ENCODE measurements around the gene AP4B1. TPM values are rescaled to one million over a fixed set of nuclear protein-coding genes. Genes with fewer than 3 reads are reported as not detected.

The AP4B1 gene
- polyA plus RNA-seq, 2 of the 4 experiments (the other 2 are of a cell fraction): 9.2 to 11.9 TPM

- TF ChIP-seq GATA3 (IDR thresholded peaks at IDR 0.05; ENCODE audit: borderline replicate concordance): no peak
- no peak for TF ChIP-seq HEYL (CRISPR knock-in tag; IDR thresholded peaks at IDR 0.05)
- no peak for TF ChIP-seq BCL3 (IDR thresholded peaks at IDR 0.05)
- TF ChIP-seq ZNF302 (CRISPR knock-in tag; IDR thresholded peaks at IDR 0.05): no peak
- TF ChIP-seq NFE2L2 (conservative IDR thresholded peaks at IDR 0.05; ENCODE audit: low read length): no peak
- TF ChIP-seq TFCP2L1 (CRISPR knock-in tag; IDR thresholded peaks at IDR 0.05): no peak
- no peak for TF ChIP-seq REST (IDR thresholded peaks at IDR 0.05)
- TF ChIP-seq RCOR1 (IDR thresholded peaks at IDR 0.05; ENCODE audit: low read depth, low read length): no peak
- TF ChIP-seq JUNB (IDR thresholded peaks at IDR 0.05): no peak
- no peak for TF ChIP-seq RFX5 (IDR thresholded peaks at IDR 0.05)
- no peak for TF ChIP-seq MAZ (IDR thresholded peaks at IDR 0.05; ENCODE audit: borderline replicate concordance, low read depth, low read length)
- TF ChIP-seq HES2 (IDR thresholded peaks at IDR 0.05): no peak
- no peak for TF ChIP-seq MAFK (IDR thresholded peaks at IDR 0.05; ENCODE audit: partially characterized antibody)
- no peak for TF ChIP-seq ZFP36 (IDR thresholded peaks at IDR 0.05; ENCODE audit: borderline replicate concordance, partially characterized antibody)
- no peak for TF ChIP-seq CBX2 (IDR thresholded peaks at IDR 0.05; ENCODE audit: borderline replicate concordance, low read depth)
- no peak for TF ChIP-seq POLR2A (IDR thresholded peaks at IDR 0.05; ENCODE audit: low read length)
- TF ChIP-seq PHF8 (IDR thresholded peaks at IDR 0.05; ENCODE audit: borderline replicate concordance, low read depth): no peak
- TF ChIP-seq CHD2 (IDR thresholded peaks at IDR 0.05; ENCODE audit: low read length, partially characterized antibody): no peak
- no peak for TF ChIP-seq KDM5A (IDR thresholded peaks at IDR 0.05)
- no peak for TF ChIP-seq ZC3H11A (IDR thresholded peaks at IDR 0.05)
- H3K4me1 ChIP-seq: no peaks in the 10 kb centered on the region
- H3K27ac ChIP-seq: no peak within 1 kb of the TSS
- WGBS (ENCODE audit: missing lambda C conversion rate): 91% methylated on average over 4 of the region's 4 CpGs
- FAIRE-seq: no peak
- POLR2A ChIA-PET: no interaction called here
- H3K9me3 ChIP-seq: no peaks in the 10 kb centered on the region
- no peak within 1 kb of the TSS for H3K4me2 ChIP-seq
- DNase-seq (ENCODE audit: low read depth in 1 of 2, low spot score in 1 of 2): no peak
- no peak within 1 kb of the TSS for H3K4me3 ChIP-seq
- no peak for ATAC-seq
- CTCF ChIA-PET: no interaction called here
Measured at GRCh38 chr1:113871597-113872113, 32.9 kb downstream of the AP4B1 start, which contains the start of gene PTPN22. Gene PTPN22 (minus strand): TSS chr1:113871712.

GRCh38 chr1:113870778-113871177 is 33.8 kb downstream of the AP4B1 start:
- POLR2A ChIA-PET: no interaction called here
- ATAC-seq (no peak), DNase-seq (ENCODE audit: low read depth in 1 of 2, low spot score in 1 of 2) (no peak), FAIRE-seq (no peak)
- Histone ChIP-seq H3K4me1 (no peaks in the 10 kb centered on the region), H3K9me3 (no peaks in the 10 kb centered on the region), H3K4me3 (no peak overlapping the region), H3K4me2 (no peak overlapping the region), H3K27ac (no peak overlapping the region)
- CTCF ChIA-PET: interaction anchor here (0.9 kb wide), 1 partner anchor 12 kb away, joined by 3 read pairs; no protein-coding TSS in a partner anchor
- WGBS (ENCODE audit: missing lambda C conversion rate): 75% methylated on average over 3 of the region's 3 CpGs
- no peak for TF ChIP-seq BCL3 (IDR thresholded peaks at IDR 0.05)
- TF ChIP-seq HMGXB4 (CRISPR knock-in tag; IDR thresholded peaks at IDR 0.05; ENCODE audit: borderline replicate concordance): no peak
- no peak for TF ChIP-seq MYC (IDR thresholded peaks at IDR 0.05; ENCODE audit: borderline replicate concordance, low read length)
- no peak for TF ChIP-seq HES2 (IDR thresholded peaks at IDR 0.05)
- no peak for TF ChIP-seq ZFP36 (IDR thresholded peaks at IDR 0.05; ENCODE audit: borderline replicate concordance, partially characterized antibody)
- no peak for TF ChIP-seq RARB (CRISPR knock-in tag; IDR thresholded peaks at IDR 0.05)
- TF ChIP-seq KDM5A (IDR thresholded peaks at IDR 0.05): no peak
- no peak for TF ChIP-seq BHLHE40 (IDR thresholded peaks at IDR 0.05; ENCODE audit: low read depth, low read length)
- TF ChIP-seq MAFK (IDR thresholded peaks at IDR 0.05; ENCODE audit: partially characterized antibody): no peak
- TF ChIP-seq HOXA7 (CRISPR knock-in tag; IDR thresholded peaks at IDR 0.05): no peak
- TF ChIP-seq GATA3 (IDR thresholded peaks at IDR 0.05; ENCODE audit: borderline replicate concordance): no peak
- no peak for TF ChIP-seq ZNF302 (CRISPR knock-in tag; IDR thresholded peaks at IDR 0.05)
- no peak for TF ChIP-seq CTCF (IDR thresholded peaks at IDR 0.05)
- TF ChIP-seq CEBPB (IDR thresholded peaks at IDR 0.05): no peak

Data from A549 (cell line).